ENCODE data around the gene MLLT10. TPM values are rescaled to one million over a fixed set of nuclear protein-coding genes. Genes with fewer than 3 reads are reported as not detected.

The MLLT10 gene
- total RNA-seq, 1 experiment from 2014 or later = 60.1 TPM

- H3K36me3 Mint-ChIP-seq = 0 out of 2 replicates have a peak, but pooled peaks cover 2% of the 10 kb centered on the region
- H3K4me3 Mint-ChIP-seq = no peak overlapping the region
- H3K27me3 Mint-ChIP-seq (ENCODE audit: low read depth) = peaks cover 9% of the 10 kb centered on the region
- H3K9me3 Mint-ChIP-seq = no peaks in the 10 kb centered on the region
- ATAC-seq (no peak), DNase-seq (ENCODE audit: low spot score) (no peak)
- H3K4me1 Mint-ChIP-seq = peaks cover 44% of the 10 kb centered on the region
- CTCF ChIA-PET = no interaction called here
- TF ChIP-seq HMGXB4 (CRISPR knock-in tag; IDR thresholded peaks at IDR 0.05) (no peak), HMGA2 (CRISPR knock-in tag; IDR thresholded peaks at IDR 0.05) (no peak), KAT7 (CRISPR knock-in tag; IDR thresholded peaks at IDR 0.05; ENCODE audit: borderline replicate concordance) (no peak), OVOL2 (CRISPR knock-in tag; IDR thresholded peaks at IDR 0.05; ENCODE audit: borderline replicate concordance) (no peak), ESRRA (CRISPR knock-in tag; IDR thresholded peaks at IDR 0.05; ENCODE audit: borderline replicate concordance) (no peak), TEAD4 (CRISPR knock-in tag; IDR thresholded peaks at IDR 0.05) (no peak), ZNF232 (CRISPR knock-in tag; IDR thresholded peaks at IDR 0.05) (no peak), GTF2I (CRISPR knock-in tag; conservative IDR thresholded peaks at IDR 0.05) (no peak)
- TF ChIP-seq, protein P1, sequence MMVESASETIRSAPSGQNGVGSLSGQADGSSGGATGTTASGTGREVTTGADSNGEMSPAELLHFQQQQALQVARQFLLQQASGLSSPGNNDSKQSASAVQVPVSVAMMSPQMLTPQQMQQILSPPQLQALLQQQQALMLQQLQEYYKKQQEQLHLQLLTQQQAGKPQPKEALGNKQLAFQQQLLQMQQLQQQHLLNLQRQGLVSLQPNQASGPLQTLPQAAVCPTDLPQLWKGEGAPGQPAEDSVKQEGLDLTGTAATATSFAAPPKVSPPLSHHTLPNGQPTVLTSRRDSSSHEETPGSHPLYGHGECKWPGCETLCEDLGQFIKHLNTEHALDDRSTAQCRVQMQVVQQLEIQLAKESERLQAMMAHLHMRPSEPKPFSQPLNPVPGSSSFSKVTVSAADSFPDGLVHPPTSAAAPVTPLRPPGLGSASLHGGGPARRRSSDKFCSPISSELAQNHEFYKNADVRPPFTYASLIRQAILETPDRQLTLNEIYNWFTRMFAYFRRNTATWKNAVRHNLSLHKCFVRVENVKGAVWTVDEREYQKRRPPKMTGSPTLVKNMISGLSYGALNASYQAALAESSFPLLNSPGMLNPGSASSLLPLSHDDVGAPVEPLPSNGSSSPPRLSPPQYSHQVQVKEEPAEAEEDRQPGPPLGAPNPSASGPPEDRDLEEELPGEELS (CRISPR knock-in tag; IDR thresholded peaks at IDR 0.05) = no peak
- TF ChIP-seq, protein P2, sequence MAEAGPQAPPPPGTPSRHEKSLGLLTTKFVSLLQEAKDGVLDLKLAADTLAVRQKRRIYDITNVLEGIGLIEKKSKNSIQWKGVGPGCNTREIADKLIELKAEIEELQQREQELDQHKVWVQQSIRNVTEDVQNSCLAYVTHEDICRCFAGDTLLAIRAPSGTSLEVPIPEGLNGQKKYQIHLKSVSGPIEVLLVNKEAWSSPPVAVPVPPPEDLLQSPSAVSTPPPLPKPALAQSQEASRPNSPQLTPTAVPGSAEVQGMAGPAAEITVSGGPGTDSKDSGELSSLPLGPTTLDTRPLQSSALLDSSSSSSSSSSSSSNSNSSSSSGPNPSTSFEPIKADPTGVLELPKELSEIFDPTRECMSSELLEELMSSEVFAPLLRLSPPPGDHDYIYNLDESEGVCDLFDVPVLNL (CRISPR knock-in tag; IDR thresholded peaks at IDR 0.05; ENCODE audit: borderline replicate concordance, low read depth) = no peak
- TF ChIP-seq, protein P3, sequence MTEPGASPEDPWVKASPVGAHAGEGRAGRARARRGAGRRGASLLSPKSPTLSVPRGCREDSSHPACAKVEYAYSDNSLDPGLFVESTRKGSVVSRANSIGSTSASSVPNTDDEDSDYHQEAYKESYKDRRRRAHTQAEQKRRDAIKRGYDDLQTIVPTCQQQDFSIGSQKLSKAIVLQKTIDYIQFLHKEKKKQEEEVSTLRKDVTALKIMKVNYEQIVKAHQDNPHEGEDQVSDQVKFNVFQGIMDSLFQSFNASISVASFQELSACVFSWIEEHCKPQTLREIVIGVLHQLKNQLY (CRISPR knock-in tag; IDR thresholded peaks at IDR 0.05) = no peak
- TF ChIP-seq, protein P4, sequence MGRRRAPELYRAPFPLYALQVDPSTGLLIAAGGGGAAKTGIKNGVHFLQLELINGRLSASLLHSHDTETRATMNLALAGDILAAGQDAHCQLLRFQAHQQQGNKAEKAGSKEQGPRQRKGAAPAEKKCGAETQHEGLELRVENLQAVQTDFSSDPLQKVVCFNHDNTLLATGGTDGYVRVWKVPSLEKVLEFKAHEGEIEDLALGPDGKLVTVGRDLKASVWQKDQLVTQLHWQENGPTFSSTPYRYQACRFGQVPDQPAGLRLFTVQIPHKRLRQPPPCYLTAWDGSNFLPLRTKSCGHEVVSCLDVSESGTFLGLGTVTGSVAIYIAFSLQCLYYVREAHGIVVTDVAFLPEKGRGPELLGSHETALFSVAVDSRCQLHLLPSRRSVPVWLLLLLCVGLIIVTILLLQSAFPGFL (CRISPR knock-in tag; IDR thresholded peaks at IDR 0.05; ENCODE audit: borderline replicate concordance) = no peak
- no peak overlapping the region for H3K27ac Mint-ChIP-seq
- POLR2A ChIA-PET = interaction anchor here (0.6 kb wide), 1 partner anchor 20 kb away, joined by 4 read pairs; no protein-coding TSS in a partner anchor
Measured at GRCh38 chr10:21492421-21492820, 41.6 kb upstream of the MLLT10 start.

- H3K27me3 Mint-ChIP-seq (ENCODE audit: low read depth) = peaks cover 23% of the 10 kb centered on the region
- TF ChIP-seq TCF7 (CRISPR knock-in tag; IDR thresholded peaks at IDR 0.05; ENCODE audit: low read depth) (no peak), ZNF671 (CRISPR knock-in tag; IDR thresholded peaks at IDR 0.05) (no peak), ATF1 (CRISPR knock-in tag; IDR thresholded peaks at IDR 0.05) (no peak), CREB1 (CRISPR knock-in tag; IDR thresholded peaks at IDR 0.05) (no peak), CBFB (CRISPR knock-in tag; IDR thresholded peaks at IDR 0.05; ENCODE audit: low read depth) (no peak), NFYB (CRISPR knock-in tag; conservative IDR thresholded peaks at IDR 0.05; ENCODE audit: low read depth) (no peak), CDX4 (CRISPR knock-in tag; IDR thresholded peaks at IDR 0.05; ENCODE audit: borderline replicate concordance) (no peak), SP1 (CRISPR knock-in tag; conservative IDR thresholded peaks at IDR 0.05) (no peak)
- H3K4me3 Mint-ChIP-seq = peak overlapping the region; percentile 74
- ATAC-seq (no peak), DNase-seq (ENCODE audit: low spot score) (no peak)
- H3K9me3 Mint-ChIP-seq = no peaks in the 10 kb centered on the region
- H3K27ac Mint-ChIP-seq = peak overlapping the region; percentile 82
- ChIA-PET POLR2A (interaction anchor here (0.6 to 1.2 kb wide), 5 partner anchors 8 to 229 kb away, joined by 3 to 9 read pairs (median 4); no protein-coding TSS in a partner anchor), CTCF (interaction anchor here (0.6 to 5.9 kb wide), 6 partner anchors 9 to 338 kb away, joined by 3 to 84 read pairs (median 3); no protein-coding TSS in a partner anchor)
- peaks cover 53% of the 10 kb centered on the region for H3K4me1 Mint-ChIP-seq
- 0 out of 2 replicates have a peak, but pooled peaks cover 2% of the 10 kb centered on the region for H3K36me3 Mint-ChIP-seq
Measured at GRCh38 chr10:21493784-21494183, 40.2 kb upstream of the MLLT10 start.

All from WTC11 (cell line).